Endodermal cell (in vitro differentiated cells): ENCODE results near the gene VPS13D. TPM values are rescaled to one million over a fixed set of nuclear protein-coding genes. Genes with fewer than 3 reads are reported as not detected.

Experiments used
- DNase-seq: peaks from one replicate; pipeline ENCODE4 v3.0.0-alpha.2; 2017
- H3K27ac ChIP-seq: 2 replicates; pipeline ENCODE4 v1.5.1; 2013; ENCODE audit warnings: mild to moderate bottlenecking, low read depth, low read length, moderate library complexity
- H3K27me3 ChIP-seq: 2 replicates; pipeline ENCODE4 v1.6.1; 2013; ENCODE audit warnings: mild to moderate bottlenecking, low read length, moderate library complexity; ENCODE audit not compliant: insufficient read depth, control insufficient read depth, poor library complexity, severe bottlenecking
- H3K36me3 ChIP-seq: 2 replicates; pipeline ENCODE4 v1.7.0; 2013; ENCODE audit warnings: mild to moderate bottlenecking, low read length, moderate library complexity; ENCODE audit not compliant: control insufficient read depth, insufficient read depth
- H3K4me1 ChIP-seq: one replicate; pipeline ENCODE4 v1.7.0; 2013; ENCODE audit warnings: low read length; ENCODE audit not compliant: control insufficient read depth, insufficient read depth
- H3K4me3 ChIP-seq: 2 replicates; pipeline ENCODE4 v1.5.1; 2013; ENCODE audit warnings: mild to moderate bottlenecking, low read length, moderate library complexity
- H3K9ac ChIP-seq: 2 replicates; pipeline ENCODE4 v1.6.1; 2013; ENCODE audit warnings: mild to moderate bottlenecking, low read length, moderate library complexity; ENCODE audit not compliant: poor library complexity, severe bottlenecking; ENCODE audit errors: extremely low read depth
- H3K9me3 ChIP-seq: 2 replicates; pipeline ENCODE4 v1.6.1; 2013; ENCODE audit warnings: mild to moderate bottlenecking, low read length, moderate library complexity; ENCODE audit not compliant: control insufficient read depth
- H3K27ac Mint-ChIP-seq: 2 replicates; pipeline ENCODE4 v1.8.0; 2020; ENCODE audit warnings: mixed read lengths
- H3K27me3 Mint-ChIP-seq: 2 replicates; pipeline ENCODE4 v1.8.0; 2021; ENCODE audit warnings: mild to moderate bottlenecking, mixed read lengths; ENCODE audit not compliant: insufficient read depth
- H3K36me3 Mint-ChIP-seq: 2 replicates; pipeline ENCODE4 v1.8.0; 2020; ENCODE audit warnings: low read depth, mixed read lengths
- H3K4me1 Mint-ChIP-seq: 2 replicates; pipeline ENCODE4 v1.8.0; 2020; ENCODE audit warnings: mixed read lengths
- H3K4me3 Mint-ChIP-seq: 2 replicates; pipeline ENCODE4 v1.8.0; 2020; ENCODE audit warnings: mild to moderate bottlenecking, moderate library complexity, mixed read lengths
- H3K9me3 Mint-ChIP-seq: 2 replicates; pipeline ENCODE4 v1.8.0; 2020; ENCODE audit warnings: mild to moderate bottlenecking, mixed read lengths
- WGBS, 2 experiments: methylation state at CpG; one replicate each; pipeline versions ENCODE4 v1.1.5 to v1.1.7; 2013; ENCODE audit warnings: missing lambda C conversion rate in 2 of 2, mixed read lengths in 1 of 2; ENCODE audit not compliant: insufficient coverage in 1 of 2, insufficient read length in 1 of 2; 5-methylcytosine and 5-hydroxymethylcytosine counted together
- total RNA-seq, 2 donors: library from RNA; stranded (reverse); fragmentation: NEBNext Ultra II Directional in 1 of 2; extraction: Animal tissue kit (Norgen Biotek cat#: 25700) in 1 of 2; gene quantifications; 2 replicates in 1 of 2; 3 replicates in 1 of 2; pipeline ENCODE4 v1.2.1, GENCODE V29; 2021
- TF ChIP-seq, protein P1 (sequence below): fragments of 200-600 bp; sonication (generic); conservative IDR thresholded peaks from 2 replicates; pipeline ENCODE4 v1.5.0; 2021; ENCODE audit warnings: antibody characterized with exemption, mild to moderate bottlenecking

VPS13D gene
- total RNA-seq, 2 donors from 2014 or later, result 32.5 to 36.7 TPM

DNA sequence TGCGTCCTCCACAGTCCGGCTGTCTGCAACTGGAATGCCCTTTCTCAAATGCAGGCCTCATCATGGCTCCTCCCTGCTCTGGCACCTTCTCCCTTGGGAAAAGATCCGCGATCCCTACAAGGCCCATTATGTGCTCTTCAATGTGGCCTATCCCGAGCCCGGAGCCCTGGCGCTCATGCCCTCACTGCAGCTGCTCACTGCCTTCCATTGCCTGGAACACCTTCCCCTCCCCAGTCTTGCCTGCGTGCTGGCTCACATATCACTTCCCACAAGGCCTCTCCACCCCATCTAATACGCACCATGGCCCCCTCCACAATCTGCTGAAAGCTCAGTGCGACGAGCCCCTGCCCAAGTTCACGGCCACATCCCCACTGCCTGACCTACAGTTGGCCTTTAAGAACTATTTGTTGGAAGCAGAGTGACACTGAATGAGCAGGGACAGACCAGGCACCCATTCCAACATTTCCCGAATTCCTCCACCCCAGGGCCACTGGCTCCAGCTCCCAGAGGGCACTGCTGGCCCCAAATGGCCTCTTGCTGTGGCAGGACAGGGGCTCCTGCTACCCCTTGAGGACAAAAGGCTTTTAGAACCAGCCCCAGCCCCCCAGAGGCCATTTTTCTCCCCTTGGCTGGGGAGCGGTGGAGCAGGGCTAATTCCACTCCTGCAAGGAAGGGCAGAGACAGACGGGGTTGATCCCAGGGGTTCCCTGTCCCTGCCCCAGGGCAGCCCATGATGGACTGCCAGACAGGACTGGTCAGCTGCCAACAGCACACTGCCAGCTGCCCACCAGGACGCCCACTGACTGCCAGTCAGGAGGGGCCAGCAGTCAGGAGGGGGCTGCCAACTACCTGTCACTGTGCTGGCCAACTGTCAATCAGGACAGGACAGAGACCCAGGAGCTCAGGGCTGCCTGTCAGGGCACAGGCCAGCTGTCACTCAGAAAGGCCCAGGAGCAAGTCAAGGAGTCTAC lies 323.4 kb downstream of the VPS13D start:
- Histone ChIP-seq H3K4me3 (no peak overlapping the region), H3K9ac (no peak overlapping the region), H3K9me3 (peaks cover 5% of the 10 kb centered on the region), H3K27me3 (no peaks in the 10 kb centered on the region), H3K4me1 (no peaks in the 10 kb centered on the region), H3K27ac (peak overlapping the region; percentile 57), H3K36me3 (no peaks in the 10 kb centered on the region)
- peaks cover 10% of the 10 kb centered on the region for H3K9me3 Mint-ChIP-seq
- peaks cover 2% of the 10 kb centered on the region for H3K4me1 Mint-ChIP-seq
- no peaks in the 10 kb centered on the region for H3K36me3 Mint-ChIP-seq
- H3K27ac Mint-ChIP-seq, result no peak overlapping the region
- DNase-seq, result peak; percentile 62
- H3K4me3 Mint-ChIP-seq, result no peak overlapping the region
- 86 to 90% methylated on average over 11 to 16 of the region's 16 CpGs for WGBS, 2 experiments
- H3K27me3 Mint-ChIP-seq, result no peaks in the 10 kb centered on the region
- TF ChIP-seq, protein P1, sequence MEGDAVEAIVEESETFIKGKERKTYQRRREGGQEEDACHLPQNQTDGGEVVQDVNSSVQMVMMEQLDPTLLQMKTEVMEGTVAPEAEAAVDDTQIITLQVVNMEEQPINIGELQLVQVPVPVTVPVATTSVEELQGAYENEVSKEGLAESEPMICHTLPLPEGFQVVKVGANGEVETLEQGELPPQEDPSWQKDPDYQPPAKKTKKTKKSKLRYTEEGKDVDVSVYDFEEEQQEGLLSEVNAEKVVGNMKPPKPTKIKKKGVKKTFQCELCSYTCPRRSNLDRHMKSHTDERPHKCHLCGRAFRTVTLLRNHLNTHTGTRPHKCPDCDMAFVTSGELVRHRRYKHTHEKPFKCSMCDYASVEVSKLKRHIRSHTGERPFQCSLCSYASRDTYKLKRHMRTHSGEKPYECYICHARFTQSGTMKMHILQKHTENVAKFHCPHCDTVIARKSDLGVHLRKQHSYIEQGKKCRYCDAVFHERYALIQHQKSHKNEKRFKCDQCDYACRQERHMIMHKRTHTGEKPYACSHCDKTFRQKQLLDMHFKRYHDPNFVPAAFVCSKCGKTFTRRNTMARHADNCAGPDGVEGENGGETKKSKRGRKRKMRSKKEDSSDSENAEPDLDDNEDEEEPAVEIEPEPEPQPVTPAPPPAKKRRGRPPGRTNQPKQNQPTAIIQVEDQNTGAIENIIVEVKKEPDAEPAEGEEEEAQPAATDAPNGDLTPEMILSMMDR, result no peak

GRCh38 chr1:12553963-12554362 lies 324.1 kb downstream of the VPS13D start:
- Mint-ChIP-seq H3K27ac (no peak overlapping the region), H3K27me3 (peaks cover 3% of the 10 kb centered on the region)
- no peak for DNase-seq

DNA sequence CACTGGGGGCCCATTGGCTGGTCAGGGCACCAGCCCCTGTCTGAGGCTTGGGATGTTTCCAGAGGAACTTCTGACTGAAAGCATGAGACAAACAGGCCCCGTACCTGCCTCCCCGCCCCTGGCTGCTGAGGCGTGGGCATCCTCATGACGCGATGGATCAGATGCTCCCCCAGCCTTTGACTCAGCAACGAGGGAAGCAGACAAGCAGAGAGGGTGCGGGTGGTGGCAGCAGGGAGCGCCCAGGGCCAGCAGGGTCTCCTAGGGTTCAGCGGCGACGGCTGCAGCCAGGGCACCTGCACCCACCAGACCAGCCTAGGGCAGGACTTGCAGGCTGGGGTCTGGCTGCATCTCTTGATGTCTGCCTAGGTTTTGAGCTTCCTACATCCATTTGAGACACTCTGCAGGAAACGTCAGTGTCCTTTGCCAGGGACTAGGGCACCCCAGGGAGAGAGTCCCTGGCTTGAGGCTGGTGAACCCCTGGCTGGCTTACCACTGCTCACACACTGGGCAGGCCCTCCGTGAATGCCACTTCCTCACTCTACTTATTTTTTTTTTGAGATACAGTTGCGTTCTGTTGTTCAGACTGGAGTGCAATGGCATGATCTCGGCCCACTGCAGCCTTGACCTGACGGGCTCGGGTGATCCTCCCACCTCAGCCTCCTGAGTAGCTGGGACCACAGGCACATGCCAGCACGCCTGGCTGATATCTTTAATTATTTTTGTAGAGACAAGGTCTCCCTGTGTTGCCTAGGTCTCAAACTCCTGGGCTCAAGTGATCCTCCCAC lies 324.9 kb downstream of the VPS13D start:
- DNase-seq, result no peak
- TF ChIP-seq, protein P1, result no peak
- H3K4me3 Mint-ChIP-seq, result no peak overlapping the region
- no peaks in the 10 kb centered on the region for H3K36me3 ChIP-seq
- H3K27ac ChIP-seq, result no peak overlapping the region
- H3K9me3 Mint-ChIP-seq, result peaks cover 14% of the 10 kb centered on the region
- no peaks in the 10 kb centered on the region for H3K27me3 ChIP-seq
- no peaks in the 10 kb centered on the region for H3K4me1 ChIP-seq
- H3K4me3 ChIP-seq, result no peak overlapping the region
- peaks cover 5% of the 10 kb centered on the region for H3K9me3 ChIP-seq
- H3K27me3 Mint-ChIP-seq, result peaks cover 3% of the 10 kb centered on the region
- 93 to 94% methylated on average over 17 to 18 of the region's 18 CpGs for WGBS, 2 experiments
- no peak overlapping the region for H3K27ac Mint-ChIP-seq
- H3K4me1 Mint-ChIP-seq, result peaks cover 2% of the 10 kb centered on the region
- H3K9ac ChIP-seq, result no peak overlapping the region
- H3K36me3 Mint-ChIP-seq, result no peaks in the 10 kb centered on the region

More at GRCh38 chr1:12553963-12554362, 324.1 kb downstream of the VPS13D start:
- Histone ChIP-seq H3K4me3 (no peak overlapping the region), H3K27ac (no peak overlapping the region), H3K4me1 (no peaks in the 10 kb centered on the region), H3K9me3 (peaks cover 5% of the 10 kb centered on the region), H3K36me3 (no peaks in the 10 kb centered on the region), H3K27me3 (no peaks in the 10 kb centered on the region), H3K9ac (no peak overlapping the region)
- WGBS, 2 experiments, result 87 to 100% methylated on average over 1 to 3 of the region's 3 CpGs
- H3K4me1 Mint-ChIP-seq, result peaks cover 2% of the 10 kb centered on the region
- TF ChIP-seq, protein P1, result no peak
- no peak overlapping the region for H3K4me3 Mint-ChIP-seq
- peaks cover 11% of the 10 kb centered on the region for H3K9me3 Mint-ChIP-seq
- H3K36me3 Mint-ChIP-seq, result no peaks in the 10 kb centered on the region
